Measurements from ENCODE around the gene FILIP1.

DNA sequence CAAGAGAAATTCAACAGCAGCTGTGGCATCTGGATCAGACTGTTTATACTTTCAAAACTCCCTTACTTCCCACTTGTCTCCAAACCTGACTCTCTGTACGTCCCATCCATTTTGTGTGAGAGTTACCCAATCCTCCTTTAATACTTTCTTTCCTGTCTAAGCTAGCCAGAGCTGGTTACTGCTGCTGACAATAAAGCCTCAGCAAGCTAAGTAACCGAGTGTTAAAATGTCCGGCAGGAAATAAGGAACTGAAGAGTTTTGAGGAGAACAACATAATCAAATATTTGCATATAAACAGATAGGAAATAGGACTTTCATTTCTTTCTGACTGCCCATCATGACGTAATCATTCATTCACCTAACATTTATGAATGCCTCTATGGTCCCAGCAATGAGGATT, 220.6 kb downstream of the FILIP1 start:
- TF ChIP-seq, protein P1, sequence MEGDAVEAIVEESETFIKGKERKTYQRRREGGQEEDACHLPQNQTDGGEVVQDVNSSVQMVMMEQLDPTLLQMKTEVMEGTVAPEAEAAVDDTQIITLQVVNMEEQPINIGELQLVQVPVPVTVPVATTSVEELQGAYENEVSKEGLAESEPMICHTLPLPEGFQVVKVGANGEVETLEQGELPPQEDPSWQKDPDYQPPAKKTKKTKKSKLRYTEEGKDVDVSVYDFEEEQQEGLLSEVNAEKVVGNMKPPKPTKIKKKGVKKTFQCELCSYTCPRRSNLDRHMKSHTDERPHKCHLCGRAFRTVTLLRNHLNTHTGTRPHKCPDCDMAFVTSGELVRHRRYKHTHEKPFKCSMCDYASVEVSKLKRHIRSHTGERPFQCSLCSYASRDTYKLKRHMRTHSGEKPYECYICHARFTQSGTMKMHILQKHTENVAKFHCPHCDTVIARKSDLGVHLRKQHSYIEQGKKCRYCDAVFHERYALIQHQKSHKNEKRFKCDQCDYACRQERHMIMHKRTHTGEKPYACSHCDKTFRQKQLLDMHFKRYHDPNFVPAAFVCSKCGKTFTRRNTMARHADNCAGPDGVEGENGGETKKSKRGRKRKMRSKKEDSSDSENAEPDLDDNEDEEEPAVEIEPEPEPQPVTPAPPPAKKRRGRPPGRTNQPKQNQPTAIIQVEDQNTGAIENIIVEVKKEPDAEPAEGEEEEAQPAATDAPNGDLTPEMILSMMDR (conservative IDR thresholded peaks at IDR 0.05 in 1 of 2, IDR thresholded peaks at IDR 0.05 in 1 of 2; ENCODE audit: low read depth in 1 of 2, low read length in 2 of 2): no peak
- no peak for TF ChIP-seq EZH2 (IDR thresholded peaks at IDR 0.05; ENCODE audit: low read length, missing control alignments)

All from fibroblast of lung (primary cell).